Ramos (cell line): Measurements from ENCODE around the gene NEDD4.
"Not testable (repeated sequence)": the region's sequence is repeated elsewhere in the genome, so short reads cannot be mapped to it uniquely, and the experiment has no call there.

Experiments
- in situ Hi-C: fragments of 300-500 bp; cut with MboI; formaldehyde crosslinking; loops from one replicate; pipeline ENCODE4 v1.14.3; 2022; ENCODE audit warnings: low sequenced_read_pairs; ENCODE audit not compliant: unreplicated experiment

NEDD4 gene

DNA sequence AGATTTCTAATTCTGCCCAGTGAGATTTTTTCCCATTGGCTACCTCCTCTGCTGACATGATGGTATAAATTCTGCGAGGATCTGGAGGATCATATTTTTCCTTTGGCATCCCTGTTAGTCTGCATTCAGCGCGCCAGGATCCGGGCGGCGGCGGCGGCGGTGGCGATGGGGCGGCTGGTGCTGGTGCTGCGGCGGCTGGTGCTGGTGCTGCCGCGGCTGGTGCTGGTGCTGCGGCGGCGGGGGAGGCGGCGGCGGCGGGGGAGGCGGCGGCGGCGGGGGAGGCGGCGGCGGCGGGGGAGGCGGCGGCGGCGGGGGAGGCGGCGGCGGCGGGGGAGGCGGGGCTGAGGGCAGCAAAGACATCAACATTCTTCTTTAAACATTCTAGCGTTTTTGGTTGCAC is 13.6 kb upstream of the NEDD4 start:
- in situ Hi-C loops = not testable (repeated sequence)

DNA sequence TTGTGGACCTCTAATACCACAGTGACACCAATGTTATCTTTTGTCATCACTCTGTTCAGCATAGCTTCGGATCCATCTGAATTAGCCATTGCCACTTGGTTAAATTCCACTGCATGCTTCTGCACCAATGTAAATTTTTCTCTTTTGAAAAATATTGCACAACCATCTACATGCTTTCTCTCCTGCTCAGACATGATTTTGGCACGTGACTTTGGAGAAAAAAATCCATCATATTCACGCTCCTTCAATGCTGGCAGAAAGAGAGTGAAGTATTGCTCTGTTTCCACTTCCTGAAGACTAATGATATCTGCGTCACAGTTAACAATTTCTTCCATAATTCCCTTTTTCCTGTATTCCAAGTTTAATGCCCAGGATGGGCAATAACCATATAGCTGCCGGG is 13.0 kb upstream of the NEDD4 start:
- in situ Hi-C loops = not testable (repeated sequence)

DNA sequence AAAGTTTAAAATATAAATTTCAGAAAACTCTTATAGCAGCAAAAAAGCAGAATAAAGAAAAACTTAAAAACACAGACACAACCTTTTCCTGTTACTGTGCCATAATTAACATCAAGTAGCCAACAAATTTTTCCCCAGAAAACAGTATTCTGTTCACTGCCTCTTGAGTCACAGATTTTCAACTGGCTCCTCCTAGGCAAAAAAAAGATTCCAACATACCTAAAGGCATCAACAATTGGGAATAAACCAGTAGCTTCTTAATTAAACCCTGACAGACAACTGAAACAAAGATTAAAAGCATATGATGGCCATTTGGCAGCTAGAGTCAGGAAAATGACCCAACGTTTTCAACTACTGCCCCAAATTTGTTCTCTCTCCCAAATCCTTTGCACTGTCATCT is 10.9 kb upstream of the NEDD4 start:
- in situ Hi-C loops = not testable (repeated sequence)

DNA sequence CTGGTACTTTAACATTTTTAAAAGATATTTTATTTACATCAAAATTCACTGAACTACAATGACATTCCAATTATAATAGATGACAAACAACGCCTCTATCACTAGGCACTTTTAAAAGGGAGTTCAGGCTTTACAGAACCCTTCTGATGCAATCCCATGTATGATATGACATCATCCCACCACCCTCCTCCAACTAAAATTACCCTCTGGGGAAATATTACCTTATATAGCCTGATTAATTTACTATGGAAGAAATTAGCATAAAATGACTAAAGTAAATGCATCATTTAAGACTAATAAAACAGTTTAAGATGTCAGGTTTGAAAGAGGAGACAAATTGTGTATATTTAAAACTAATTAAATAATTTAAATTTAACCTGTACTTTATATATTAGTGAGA is 10.4 kb upstream of the NEDD4 start:
- in situ Hi-C loops = not testable (repeated sequence)

DNA sequence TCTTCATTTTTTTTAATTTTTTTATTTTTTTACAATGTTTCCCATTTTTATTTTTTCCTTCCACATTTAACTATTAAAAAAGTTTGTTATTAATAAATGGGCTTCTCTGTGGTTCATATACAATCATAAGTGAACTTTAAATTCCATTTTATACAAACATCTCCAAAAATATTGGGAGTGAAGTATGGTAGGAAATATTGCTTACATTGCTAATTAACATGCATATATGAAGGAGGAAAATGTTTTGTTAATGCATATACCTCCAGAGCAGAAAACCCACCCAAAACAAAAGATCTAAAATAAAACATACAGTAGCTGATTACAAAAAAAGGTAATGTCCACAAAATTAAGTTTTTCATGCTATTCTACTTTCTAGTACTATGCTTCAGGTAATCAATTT is 9.9 kb upstream of the NEDD4 start:
- in situ Hi-C loops = not testable (repeated sequence)

DNA sequence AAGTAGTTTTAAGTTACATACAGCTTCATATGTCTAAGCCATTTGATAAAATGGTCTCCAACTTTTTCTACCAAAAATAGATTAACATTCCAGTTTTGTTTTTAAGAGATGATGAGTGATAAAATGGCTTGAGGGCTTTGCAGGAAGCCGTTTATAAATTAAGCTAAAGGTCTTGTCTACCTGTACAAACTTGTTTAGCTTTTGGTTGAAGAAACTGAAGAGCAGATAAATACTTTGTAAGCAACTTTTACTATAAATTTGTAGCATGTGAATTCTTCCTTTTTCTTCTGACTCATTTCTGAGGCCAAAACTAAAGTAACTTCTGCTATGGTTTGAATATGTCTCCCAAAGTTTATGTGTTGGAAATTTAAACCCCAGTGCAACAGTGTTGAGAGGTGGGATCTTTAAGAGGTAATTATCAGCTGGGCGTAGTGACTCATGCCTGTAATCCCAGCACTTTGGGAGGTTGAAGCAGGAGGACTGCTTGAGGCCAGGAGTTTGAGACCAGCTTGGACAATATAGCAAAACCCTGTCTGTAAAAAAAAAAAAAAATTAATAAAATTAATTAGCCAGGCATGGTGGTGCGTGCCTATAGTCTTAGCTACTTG is 8.2 kb upstream of the NEDD4 start:
- in situ Hi-C loops = no loop called here

DNA sequence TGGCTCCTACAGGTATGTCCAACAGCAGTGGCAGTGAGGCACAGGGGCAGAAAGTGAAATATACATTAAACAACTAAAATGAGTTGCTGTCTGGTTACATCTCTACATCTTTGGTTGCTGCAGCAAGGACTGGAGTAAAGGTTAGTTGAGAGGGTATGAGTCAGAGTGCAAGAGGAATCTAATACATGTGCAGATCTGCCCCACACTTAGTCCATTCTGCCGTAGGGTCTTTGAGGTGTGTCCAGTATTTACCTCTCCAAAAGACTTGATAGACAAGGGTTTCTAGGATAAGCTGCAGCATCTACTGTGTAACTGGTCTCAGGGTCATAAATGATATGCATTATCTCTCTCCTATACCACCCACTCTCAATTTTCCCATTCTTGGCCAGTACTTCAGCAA is 6.2 kb upstream of the NEDD4 start:
- in situ Hi-C loops = no loop called here

DNA sequence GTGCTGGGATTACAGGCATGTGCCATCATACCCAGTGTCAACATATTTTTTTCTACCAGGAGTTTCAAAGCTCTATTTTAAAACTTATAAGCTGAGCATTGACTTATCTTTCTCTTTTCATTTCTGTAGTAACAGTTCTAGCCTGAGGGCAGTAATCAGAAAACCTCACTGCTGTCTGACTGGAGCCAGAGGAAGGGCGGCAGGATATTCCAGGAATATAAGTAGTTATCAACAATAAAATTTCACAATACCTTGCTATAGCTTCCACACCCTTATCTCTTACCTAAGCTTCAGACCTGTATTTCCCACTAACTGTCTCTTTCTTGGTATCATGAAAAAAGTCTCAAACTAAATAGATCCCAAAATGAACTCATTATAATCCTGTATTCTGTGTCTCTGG is 5.1 kb upstream of the NEDD4 start:
- in situ Hi-C loops = no loop called here

DNA sequence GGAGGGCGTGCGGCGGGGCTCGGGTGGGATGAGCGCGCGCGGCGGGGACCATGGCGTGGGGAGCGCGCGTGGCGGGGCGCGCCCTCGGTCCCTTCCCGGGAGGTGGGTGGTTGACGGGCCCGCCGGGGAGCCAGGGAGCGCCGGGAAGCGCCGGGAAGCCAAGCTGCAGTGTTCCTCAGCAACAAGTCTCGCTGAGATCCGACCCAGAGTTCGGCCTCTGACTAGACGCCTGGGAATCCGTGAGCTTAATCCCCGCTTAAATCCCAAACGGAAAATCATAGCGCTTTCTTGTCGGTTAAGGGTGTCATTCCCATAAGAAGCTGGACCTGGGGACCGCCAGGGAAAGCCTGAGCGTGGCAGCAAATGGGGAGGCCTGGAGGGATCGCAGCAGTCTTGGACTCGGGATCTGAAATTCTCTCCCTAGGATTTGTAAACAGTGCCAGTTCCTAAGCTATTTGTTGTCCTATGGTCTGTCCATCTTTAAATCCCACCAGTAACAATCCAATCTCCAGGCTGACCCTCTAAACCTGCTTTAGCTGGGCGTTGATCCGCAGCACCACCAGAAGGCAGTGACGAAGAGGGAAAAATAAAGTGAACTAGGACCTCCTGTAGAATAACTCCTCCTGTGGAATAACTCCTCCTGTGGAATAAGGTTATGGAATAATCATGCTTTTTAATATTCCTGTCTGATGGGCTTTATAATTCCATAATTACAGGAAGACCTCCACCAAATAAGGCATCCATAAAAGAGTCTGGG is 570 bp upstream of the NEDD4 start:
- in situ Hi-C loops = no loop called here

DNA sequence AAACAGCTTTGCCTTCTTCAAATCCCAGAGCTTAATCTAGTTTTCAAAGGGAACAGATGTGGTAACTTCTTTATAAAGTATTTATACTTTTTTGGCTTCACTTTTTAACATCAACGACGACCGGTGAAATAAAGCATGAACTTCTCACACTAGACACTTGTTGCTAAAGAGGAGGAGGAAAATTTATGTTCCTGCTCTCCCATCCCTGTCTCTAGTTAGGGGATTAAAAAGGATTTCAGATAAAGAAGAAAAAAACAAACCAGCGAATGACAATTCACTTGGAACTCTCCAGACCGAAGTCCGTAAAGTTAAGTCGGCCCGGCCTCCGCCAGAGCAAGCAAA is 672 bp downstream of the NEDD4 start:
- in situ Hi-C loops = no loop called here

DNA sequence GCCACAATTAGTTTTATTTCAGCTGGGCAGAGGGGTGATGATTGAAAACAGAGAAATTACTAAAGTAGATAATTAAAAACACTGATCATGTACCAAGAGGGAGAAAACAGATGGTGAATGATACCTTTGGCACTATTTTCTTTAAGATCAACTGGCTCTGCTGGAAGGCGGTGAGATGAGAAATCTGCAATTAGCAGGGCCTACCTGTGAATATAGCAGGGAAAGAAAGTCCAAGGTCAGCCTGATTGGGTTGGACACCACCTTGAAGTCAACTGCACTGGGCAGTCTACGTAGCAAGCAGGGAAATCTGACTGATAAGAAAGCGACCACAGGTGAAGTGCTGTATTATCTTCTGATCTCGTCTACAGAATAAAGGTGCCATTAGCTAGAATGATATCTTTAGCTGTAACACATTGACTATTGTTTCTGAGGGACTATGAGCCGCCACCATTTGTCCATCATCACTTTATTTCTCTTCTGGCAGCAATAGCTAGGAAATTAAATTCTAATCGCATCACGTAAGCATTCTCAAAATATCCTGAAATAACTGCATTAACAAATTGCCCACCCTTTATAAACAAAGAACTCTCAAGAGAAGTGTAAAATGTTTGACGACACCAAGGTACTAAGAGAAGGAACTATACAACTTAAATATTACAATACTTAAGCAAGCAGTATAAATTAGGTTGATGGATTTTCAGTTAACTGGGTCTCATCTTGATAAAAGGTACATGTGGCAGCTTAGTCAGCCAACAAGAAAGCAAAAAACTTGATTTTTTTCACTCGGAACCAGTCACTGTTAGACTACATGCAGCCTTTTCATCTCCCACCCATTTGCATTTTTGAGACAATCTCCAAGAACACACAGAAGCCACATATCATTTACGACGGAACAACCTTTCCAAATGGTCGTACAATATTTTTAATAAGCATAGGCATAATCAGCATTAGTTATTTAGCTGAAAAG is 1.3 kb downstream of the NEDD4 start:
- in situ Hi-C loops = no loop called here

DNA sequence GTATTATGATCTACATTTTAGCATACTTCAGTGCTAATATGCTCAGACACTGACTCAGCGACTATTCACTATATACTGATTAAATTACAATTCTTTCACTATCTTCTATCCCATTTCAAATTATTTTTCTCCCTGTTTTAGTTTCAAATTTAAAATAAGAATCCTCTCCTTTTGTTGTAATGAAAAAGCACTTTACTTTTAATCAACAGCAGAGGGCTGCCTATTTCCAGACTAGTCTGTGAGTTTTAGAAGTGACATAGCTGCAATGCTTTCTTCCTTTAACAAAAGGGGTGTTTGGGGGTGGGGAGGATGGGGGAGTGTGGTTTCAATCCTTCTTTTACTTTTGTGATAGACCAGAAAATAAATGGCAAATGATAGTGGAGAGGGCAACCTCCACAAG is 2.4 kb downstream of the NEDD4 start:
- in situ Hi-C loops = no loop called here

DNA sequence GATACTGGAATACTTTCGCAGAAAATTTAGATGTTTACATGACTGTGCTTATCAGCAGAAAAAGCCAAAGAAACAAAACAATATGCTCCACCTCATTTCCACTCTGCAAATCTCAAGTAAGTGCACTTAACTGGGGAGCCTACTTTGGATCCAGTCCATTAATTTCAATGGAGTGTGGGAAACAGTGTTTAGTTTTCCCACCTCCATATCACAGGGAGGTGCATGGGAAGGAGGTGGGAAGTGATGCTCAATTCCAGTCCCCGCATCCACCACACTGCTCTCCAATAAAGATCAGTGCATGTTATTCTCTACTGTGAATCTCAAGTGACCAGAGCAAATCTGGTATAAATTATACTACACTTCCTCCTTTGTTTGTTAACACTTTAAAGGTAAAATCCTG is 2.9 kb downstream of the NEDD4 start:
- in situ Hi-C loops = no loop called here

DNA sequence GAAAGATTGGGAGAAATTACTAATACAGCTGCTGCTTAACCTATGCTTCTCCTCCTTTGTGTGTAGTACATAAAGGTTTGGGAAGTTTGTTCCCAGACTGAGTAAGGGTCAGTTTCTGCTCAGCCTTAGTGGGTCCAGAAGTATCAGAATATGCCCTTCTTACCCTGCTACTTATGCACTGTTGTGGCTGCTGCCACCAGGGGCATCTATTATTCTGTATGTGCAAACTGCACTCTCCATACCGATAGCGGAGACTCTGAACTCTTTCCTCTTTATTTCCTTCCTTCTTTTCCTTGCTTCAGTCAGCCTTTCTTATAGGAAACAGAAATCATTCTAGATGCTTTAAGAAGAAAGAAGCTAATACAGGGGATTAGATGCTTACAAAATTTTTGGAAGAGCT is 4.0 kb downstream of the NEDD4 start:
- in situ Hi-C loops = no loop called here

DNA sequence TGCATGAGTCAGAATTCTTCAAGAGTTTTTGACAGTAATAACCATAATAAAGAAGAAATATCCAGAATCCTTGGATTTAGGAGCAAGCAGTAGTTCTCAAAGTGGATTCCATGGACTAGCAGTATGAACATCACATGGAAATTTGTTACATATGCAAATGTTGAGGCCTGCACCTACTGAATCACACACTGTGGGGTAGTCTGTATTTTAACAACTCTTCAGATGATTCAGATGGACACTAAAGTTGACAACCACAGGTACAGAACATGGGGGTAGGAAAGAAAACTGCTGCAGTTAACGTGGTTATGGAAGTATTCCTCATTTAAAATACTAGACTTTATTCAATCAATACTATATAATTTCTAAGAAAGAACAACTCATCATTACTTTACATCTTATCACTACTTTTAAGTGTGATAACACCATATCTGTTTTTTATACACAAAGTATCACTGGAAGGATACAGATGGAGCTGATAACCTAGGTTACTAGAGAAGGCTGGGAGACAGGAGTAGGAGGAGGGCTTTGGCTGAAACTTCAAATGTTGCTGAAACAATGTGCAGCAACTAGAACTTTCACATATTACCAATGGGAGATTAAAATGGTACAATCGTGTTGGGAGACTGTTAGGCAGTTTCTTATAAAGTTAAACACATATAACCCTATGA is 11.7 kb downstream of the NEDD4 start:
- in situ Hi-C loops = no loop called here

DNA sequence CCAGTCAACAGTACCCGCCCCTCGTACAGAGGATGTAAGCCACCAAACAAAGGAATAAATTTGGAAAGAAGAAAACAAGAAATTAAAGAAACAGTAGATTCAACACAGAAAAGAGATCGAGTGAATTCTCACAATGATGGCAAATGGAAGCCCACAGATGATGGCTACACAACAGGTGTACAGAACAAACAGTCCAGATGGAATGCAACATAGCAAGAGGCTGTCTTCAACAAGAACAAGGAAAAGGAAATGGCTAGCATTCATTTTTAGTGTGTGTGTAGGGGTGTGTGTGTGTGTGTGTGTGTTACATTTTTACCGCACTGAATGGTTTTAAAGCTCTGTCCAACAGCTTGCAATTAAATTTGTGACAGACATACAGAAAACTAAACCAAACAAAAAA is 12.9 kb downstream of the NEDD4 start:
- in situ Hi-C loops = no loop called here

DNA sequence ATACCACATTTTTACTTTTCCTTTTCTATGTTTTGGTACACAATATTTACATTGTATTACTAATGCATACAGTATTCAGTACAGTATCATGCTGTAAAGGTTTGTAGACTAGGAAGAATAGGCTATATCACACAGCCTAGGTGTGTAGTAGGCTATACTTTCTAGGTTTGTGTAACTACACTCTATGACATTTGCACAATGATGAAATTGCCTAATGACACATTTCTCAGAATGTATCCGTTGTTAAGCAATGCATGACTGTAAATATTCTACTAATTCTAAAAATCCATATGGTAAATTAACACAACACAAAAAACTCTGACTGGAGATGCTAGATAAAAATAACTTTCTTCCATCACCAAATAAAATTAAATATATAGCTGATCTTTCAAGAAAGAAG is 16.2 kb downstream of the NEDD4 start:
- in situ Hi-C loops = no loop called here

DNA sequence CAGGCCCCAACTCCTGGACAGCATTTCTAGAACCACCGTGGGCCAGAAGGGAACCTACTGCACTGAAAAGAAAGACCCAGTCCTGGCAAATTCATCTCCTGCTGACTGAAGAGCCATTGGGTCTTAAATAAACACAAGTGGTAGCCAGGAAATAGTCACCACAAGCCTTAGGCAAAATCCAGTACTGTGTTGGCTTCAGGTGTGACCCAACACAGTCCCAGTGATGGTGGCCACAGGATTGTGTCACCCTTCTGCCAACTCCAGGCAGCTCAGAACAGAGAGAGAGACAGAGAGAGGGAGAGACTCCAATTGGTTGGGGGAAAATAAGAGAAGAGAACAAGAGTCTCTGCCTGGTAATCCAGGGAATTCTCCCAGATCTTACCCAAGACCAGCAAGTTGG is 23.1 kb downstream of the NEDD4 start:
- in situ Hi-C loops = no loop called here

DNA sequence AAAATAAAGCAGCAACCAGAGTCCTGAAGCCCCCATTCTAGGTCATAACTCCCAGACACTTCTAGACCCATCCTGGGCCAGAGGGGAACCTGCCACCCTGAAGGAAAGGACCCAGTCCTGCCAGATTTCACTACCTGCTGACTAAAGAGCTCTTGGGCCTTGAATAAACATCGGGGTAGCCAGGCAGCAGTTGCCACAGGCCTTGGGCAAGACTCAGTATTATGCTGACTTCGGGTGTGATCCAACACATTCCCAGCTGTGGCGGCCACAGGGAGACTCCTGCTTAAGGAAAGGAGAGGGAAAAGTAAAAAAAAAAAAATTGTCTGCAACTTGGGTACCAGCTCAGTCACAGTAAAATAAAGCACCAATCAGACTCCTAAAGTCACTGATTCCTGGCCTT is 23.8 kb downstream of the NEDD4 start:
- in situ Hi-C loops = no loop called here

DNA sequence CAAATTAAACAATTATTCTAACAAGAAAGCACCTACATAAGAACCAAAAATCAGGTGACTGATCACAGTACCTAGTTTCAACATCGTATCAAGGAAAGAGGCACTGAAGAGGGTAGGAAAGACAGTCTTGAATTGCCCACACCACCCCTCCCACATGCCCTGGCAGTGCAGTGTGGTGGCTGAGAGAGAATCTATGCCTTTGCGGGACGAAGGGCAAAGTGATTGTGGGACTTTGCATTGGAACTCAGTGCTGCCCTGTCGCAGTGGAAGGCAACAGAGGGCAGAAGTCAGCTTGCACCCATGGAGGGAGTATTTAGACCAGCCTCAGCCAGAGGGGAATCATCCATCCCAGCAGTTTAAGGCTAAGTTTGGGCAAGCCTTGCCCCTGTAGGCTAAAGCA is 24.5 kb downstream of the NEDD4 start:
- in situ Hi-C loops = no loop called here

DNA sequence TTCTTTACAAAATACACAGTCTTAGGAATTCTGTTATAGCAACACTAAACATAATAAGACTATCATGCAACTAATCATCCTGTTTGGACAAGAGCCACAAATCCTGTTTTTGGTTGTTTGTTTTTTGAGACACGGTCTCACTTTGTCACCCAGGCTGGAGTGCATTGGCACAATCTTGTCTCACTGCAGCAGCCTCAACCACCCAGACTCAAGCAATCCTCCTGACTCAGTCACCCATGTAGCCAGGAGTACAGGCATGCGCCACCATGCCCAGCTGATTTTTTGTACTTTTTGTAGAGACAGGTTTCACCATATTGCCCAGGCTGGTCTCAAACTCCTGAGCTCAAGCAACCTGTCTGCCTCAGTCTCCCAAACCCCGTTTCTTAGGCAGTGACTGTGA is 28.3 kb downstream of the NEDD4 start:
- in situ Hi-C loops = no loop called here
